Hippocampal formation (tissue), 2 donors: ENCODE results near the gene CACNA1C.

Source experiments
- DNase-seq, 2 donors: peaks; one replicate each; lab custom pipeline; 2025; lab: John Stamatoyannopoulos, UW

CACNA1C gene

GRCh38 chr12:2322554-2323120 lies 269.9 kb downstream of the CACNA1C start:
- no peak for DNase-seq

- DNase-seq = no peak
Measured at GRCh38 chr12:2323532-2324255, 270.9 kb downstream of the CACNA1C start.

GRCh38 chr12:2324387-2324786 lies 271.6 kb downstream of the CACNA1C start:
- no peak for DNase-seq

GRCh38 chr12:2325519-2325918 lies 272.7 kb downstream of the CACNA1C start:
- no peak for DNase-seq

- no peak for DNase-seq
Measured at GRCh38 chr12:2326470-2326869, 273.7 kb downstream of the CACNA1C start.

- DNase-seq = no peak
Measured at GRCh38 chr12:2328661-2329060, 275.9 kb downstream of the CACNA1C start.

GRCh38 chr12:2329661-2330210 lies 276.9 kb downstream of the CACNA1C start:
- no peak for DNase-seq

GRCh38 chr12:2332236-2332635 lies 279.4 kb downstream of the CACNA1C start:
- DNase-seq = no peak

- DNase-seq = no peak
Measured at GRCh38 chr12:2332947-2333346, 280.2 kb downstream of the CACNA1C start.

GRCh38 chr12:2333491-2334195 lies 280.9 kb downstream of the CACNA1C start:
- no peak for DNase-seq

GRCh38 chr12:2334271-2334670 lies 281.5 kb downstream of the CACNA1C start:
- no peak for DNase-seq

- DNase-seq = no peak
Measured at GRCh38 chr12:2334689-2335088, 281.9 kb downstream of the CACNA1C start.

GRCh38 chr12:2335109-2335508 lies 282.3 kb downstream of the CACNA1C start:
- no peak for DNase-seq

- DNase-seq = no peak
Measured at GRCh38 chr12:2335513-2335912, 282.7 kb downstream of the CACNA1C start.

GRCh38 chr12:2335916-2336315 lies 283.1 kb downstream of the CACNA1C start:
- no peak for DNase-seq

- DNase-seq = no peak
Measured at GRCh38 chr12:2336409-2336829, 283.6 kb downstream of the CACNA1C start.

GRCh38 chr12:2337031-2338010 lies 284.5 kb downstream of the CACNA1C start:
- no peak for DNase-seq

GRCh38 chr12:2338381-2338780 lies 285.6 kb downstream of the CACNA1C start:
- DNase-seq = no peak

- no peak for DNase-seq
Measured at GRCh38 chr12:2338991-2339431, 286.2 kb downstream of the CACNA1C start.

- no peak for DNase-seq
Measured at GRCh38 chr12:2341051-2341751, 288.4 kb downstream of the CACNA1C start.

- DNase-seq = no peak
Measured at GRCh38 chr12:2341871-2342270, 289.1 kb downstream of the CACNA1C start.
